ENCODE data around the gene BICDL2.

Gene BICDL2

GRCh38 chr16:3038896-3039295 lies 2.2 kb upstream of the BICDL2 start:
- TF ChIP-seq REST (IDR thresholded peaks at IDR 0.05; ENCODE audit: insufficient read depth in 1 of 2, low read depth in 2 of 2, low read length in 2 of 2) (no peak), TAF1 (IDR thresholded peaks at IDR 0.05; ENCODE audit: borderline replicate concordance, insufficient read depth, low read length) (no peak), FOXP2 (optimal IDR thresholded peaks at IDR 0.05; ENCODE audit: borderline replicate concordance, extremely low read depth, extremely low read length, insufficient read depth) (no peak), POLR2AphosphoS5 (IDR thresholded peaks at IDR 0.05; ENCODE audit: low read depth, low read length) (no peak)

DNA sequence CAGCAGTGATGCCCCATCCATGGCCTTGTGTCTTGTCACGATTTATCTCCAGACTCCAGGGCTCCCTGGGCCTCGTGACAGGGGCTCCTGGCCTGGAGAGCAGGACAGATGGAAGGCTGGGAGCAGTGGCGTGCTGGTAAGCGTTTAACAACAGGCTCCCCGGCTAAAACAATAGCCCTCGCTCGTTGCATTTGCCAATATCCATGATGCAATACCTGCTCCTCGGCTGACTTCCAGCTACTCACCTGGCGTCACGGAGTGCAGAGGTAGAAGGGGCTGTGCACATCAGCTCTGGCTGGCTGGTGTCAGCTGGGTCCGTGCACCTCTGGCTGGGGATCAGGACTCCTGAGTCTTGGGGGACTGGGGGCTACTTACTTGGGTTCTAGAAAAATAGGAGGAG lies 1.5 kb upstream of the BICDL2 start:
- TF ChIP-seq SIN3A (IDR thresholded peaks at IDR 0.05; ENCODE audit: borderline replicate concordance, insufficient read depth, low read length) (no peak), POLR2AphosphoS5 (IDR thresholded peaks at IDR 0.05; ENCODE audit: low read depth, low read length) (no peak), REST (IDR thresholded peaks at IDR 0.05; ENCODE audit: insufficient read depth in 1 of 2, low read depth in 2 of 2, low read length in 2 of 2) (no peak), TAF1 (IDR thresholded peaks at IDR 0.05; ENCODE audit: borderline replicate concordance, insufficient read depth, low read length) (no peak), FOXP2 (optimal IDR thresholded peaks at IDR 0.05; ENCODE audit: borderline replicate concordance, extremely low read depth, extremely low read length, insufficient read depth) (no peak)

DNA sequence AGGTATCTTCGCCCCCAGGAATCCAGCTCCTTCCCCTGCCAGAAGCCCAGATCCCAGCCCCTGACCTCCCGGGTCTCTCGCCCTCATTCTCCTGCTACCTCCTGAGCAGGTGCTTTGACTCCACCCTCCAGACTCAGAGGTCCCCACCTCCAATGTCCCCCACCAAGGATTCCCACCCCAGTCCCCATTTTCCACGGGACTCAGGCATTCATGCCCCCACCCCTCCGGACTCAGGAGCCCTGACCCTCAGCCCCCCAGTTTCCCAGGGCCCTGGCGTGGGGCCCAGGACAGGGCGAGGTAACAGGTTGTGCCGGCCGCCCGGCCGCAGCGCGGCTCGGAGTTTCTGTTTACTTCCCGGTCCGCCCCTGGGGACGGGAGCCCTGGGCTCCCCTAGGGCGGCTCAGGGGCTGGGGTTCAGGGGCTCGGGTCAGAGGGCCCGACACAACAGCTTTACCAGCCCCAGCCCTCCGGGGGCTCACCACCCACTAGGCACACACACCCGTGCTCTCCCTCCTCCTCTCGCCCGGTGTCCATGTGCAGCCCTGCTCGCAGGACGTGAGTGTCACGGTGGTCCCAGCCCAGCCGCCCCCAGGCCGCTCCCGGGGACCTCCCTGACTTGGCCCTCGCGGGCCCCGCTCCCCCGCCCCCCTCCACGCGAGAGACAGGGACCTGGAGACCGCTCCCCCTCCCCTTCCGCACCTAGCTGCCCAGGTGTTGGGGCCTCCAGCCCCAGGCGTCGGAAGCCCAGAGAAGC lies 595 bp downstream of the BICDL2 start:
- TF ChIP-seq SIN3A (IDR thresholded peaks at IDR 0.05; ENCODE audit: borderline replicate concordance, insufficient read depth, low read length) (no peak), POLR2AphosphoS5 (IDR thresholded peaks at IDR 0.05; ENCODE audit: low read depth, low read length) (no peak), REST (IDR thresholded peaks at IDR 0.05; ENCODE audit: insufficient read depth in 1 of 2, low read depth in 2 of 2, low read length in 2 of 2) (no peak), TAF1 (IDR thresholded peaks at IDR 0.05; ENCODE audit: borderline replicate concordance, insufficient read depth, low read length) (no peak), FOXP2 (optimal IDR thresholded peaks at IDR 0.05; ENCODE audit: borderline replicate concordance, extremely low read depth, extremely low read length, insufficient read depth) (no peak)

DNA sequence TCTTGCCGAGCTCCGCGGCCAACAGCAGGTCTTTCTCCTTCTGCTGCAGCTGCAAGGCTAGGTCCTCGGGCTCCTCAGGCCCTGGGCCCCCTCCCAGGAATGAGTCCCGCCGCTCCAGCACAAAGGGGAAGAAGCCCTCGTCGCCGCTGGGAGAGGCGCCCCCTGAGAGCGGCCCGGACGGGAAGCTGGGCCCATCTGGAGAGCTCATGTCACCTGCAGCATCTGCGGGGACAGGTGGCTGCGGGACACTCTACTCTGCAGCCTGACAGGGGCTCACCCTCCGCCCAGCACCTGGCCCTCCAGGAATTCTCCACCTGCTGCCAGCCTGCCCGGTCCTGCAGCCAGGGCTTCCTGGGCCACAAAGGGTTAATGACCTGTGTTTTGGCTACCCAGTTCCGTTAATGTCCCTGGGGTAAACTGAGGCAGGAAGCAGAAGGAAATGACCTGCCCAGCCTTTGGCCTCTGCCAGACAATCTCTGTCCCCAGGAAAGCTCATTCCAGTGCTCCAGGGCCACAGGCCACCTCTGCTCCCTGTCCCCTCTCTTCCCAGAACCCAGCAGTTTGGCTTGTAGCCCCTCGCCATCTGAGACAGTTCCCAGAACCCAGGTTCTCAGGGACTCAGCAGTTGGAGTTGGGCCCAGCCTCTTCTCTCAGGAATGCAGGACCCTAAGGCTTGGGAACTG lies 1.3 kb downstream of the BICDL2 start:
- no peak for TF ChIP-seq SIN3A (IDR thresholded peaks at IDR 0.05; ENCODE audit: borderline replicate concordance, insufficient read depth, low read length)
- TF ChIP-seq TAF1 (IDR thresholded peaks at IDR 0.05; ENCODE audit: borderline replicate concordance, insufficient read depth, low read length), result no peak
- TF ChIP-seq POLR2AphosphoS5 (IDR thresholded peaks at IDR 0.05; ENCODE audit: low read depth, low read length), result no peak
- no peak for TF ChIP-seq REST (IDR thresholded peaks at IDR 0.05; ENCODE audit: insufficient read depth in 1 of 2, low read depth in 2 of 2, low read length in 2 of 2)
- TF ChIP-seq FOXP2 (optimal IDR thresholded peaks at IDR 0.05; ENCODE audit: borderline replicate concordance, extremely low read depth, extremely low read length, insufficient read depth), result no peak

Measured in PFSK-1 (cell line).